ENCODE results near the gene SLC4A7. TPM values are rescaled to one million over a fixed set of nuclear protein-coding genes. Genes with fewer than 3 reads are reported as not detected.
A peak's percentile ranks its signal among the peaks of the same experiment; 100 is the strongest.

Gene SLC4A7
- polyA plus RNA-seq, 1 of the 3 experiments (the other 2 are of a cell fraction), result 3.9 TPM

DNA sequence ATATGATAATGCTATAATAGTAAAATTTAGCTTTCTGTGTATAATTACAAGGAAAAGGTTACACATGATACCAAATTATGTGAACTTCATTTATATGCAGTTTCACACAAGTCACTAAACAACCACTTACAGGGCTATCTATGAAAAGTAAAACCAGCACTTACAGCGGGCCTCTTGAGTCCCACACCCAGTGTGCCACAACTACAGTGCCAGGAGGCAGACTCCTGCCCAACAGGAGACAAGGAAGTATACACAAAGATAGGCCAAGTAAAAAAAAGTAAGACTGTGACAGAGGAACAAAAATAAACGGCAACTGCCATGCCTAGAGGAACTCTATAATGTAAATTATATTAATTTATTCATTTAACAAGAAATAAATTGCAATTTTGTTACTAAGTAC lies 61.6 kb downstream of the SLC4A7 start:
- POLR2A ChIA-PET, result no interaction called here
- Histone ChIP-seq H3K79me2 (ENCODE audit: insufficient read depth) (peaks cover 7% of the 10 kb centered on the region), H3K36me3 (replicated peaks in 1 of 2; ENCODE audit: control insufficient read depth in 1 of 2, insufficient read depth in 2 of 2, low read length in 1 of 2) (peaks cover 31 to 60% of the 10 kb centered on the region in 2 experiments), H2AFZ (ENCODE audit: low read depth) (no peak overlapping the region), H3F3A (replicated peaks; ENCODE audit: insufficient read depth) (peaks cover 12% of the 10 kb centered on the region), H3K27me3 (ENCODE audit: insufficient read depth) (no peaks in the 10 kb centered on the region), H3K4me1 (ENCODE audit: control insufficient read depth in 1 of 2, insufficient read depth in 2 of 2, low read depth in 1 of 2, low read length in 1 of 2) (peaks cover 0 to 7% of the 10 kb centered on the region in 2 experiments; a peak in 2 of 4 replicates), H3K4me3 (ENCODE audit: low read depth in 2 of 2, low read length in 1 of 2) (no peak overlapping the region), H3K9me3 (no peaks in the 10 kb centered on the region), H3K9me2 (no peaks in the 10 kb centered on the region), H3K27ac (ENCODE audit: low read depth in 2 of 2, low read length in 1 of 2) (peak overlapping the region in 1 of 2 experiments; percentile 49; a peak in 2 of 4 replicates), H4K20me1 (ENCODE audit: insufficient read depth) (no peaks in the 10 kb centered on the region), H3K4me2 (no peak overlapping the region), H3K9ac (no peak overlapping the region)
- 98% methylated on average over 2 of the region's 2 CpGs for WGBS (ENCODE audit: low lambda C conversion rate)
- DNase-seq, result no peak
- no peak for TF ChIP-seq USF1 (IDR thresholded peaks at IDR 0.05; ENCODE audit: borderline replicate concordance, low read depth)
- TF ChIP-seq POLR2AphosphoS5 (IDR thresholded peaks at IDR 0.05; ENCODE audit: low read depth, low read length), result no peak
- TF ChIP-seq EP300 (IDR thresholded peaks at IDR 0.05; ENCODE audit: borderline replicate concordance in 1 of 2, low read depth in 1 of 2, low read length in 1 of 2), result no peak
- TF ChIP-seq TEAD4 (IDR thresholded peaks at IDR 0.05; ENCODE audit: borderline replicate concordance, insufficient read depth), result no peak
- no peak for TF ChIP-seq CHD2 (IDR thresholded peaks at IDR 0.05; ENCODE audit: low read length, partially characterized antibody)
- no peak for TF ChIP-seq SIN3A (IDR thresholded peaks at IDR 0.05; ENCODE audit: borderline replicate concordance, low read depth, low read length)
- TF ChIP-seq GATA2 (CRISPR knock-in tag; IDR thresholded peaks at IDR 0.05), result no peak
- no peak for TF ChIP-seq RCOR1 (IDR thresholded peaks at IDR 0.05; ENCODE audit: low read length)
- TF ChIP-seq TCF12 (IDR thresholded peaks at IDR 0.05), result no peak
- TF ChIP-seq RXRA (IDR thresholded peaks at IDR 0.05; ENCODE audit: borderline replicate concordance, low read depth), result no peak
- no peak for TF ChIP-seq FOXM1 (IDR thresholded peaks at IDR 0.05; ENCODE audit: low read depth)
- no peak for TF ChIP-seq REST (IDR thresholded peaks at IDR 0.05; ENCODE audit: low read depth, low read length)
- TF ChIP-seq FOXJ3 (CRISPR knock-in tag; IDR thresholded peaks at IDR 0.05), result no peak
- no peak for TF ChIP-seq NFIC (IDR thresholded peaks at IDR 0.05; ENCODE audit: borderline replicate concordance)
- TF ChIP-seq, protein P1, sequence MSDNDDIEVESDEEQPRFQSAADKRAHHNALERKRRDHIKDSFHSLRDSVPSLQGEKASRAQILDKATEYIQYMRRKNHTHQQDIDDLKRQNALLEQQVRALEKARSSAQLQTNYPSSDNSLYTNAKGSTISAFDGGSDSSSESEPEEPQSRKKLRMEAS (IDR thresholded peaks at IDR 0.05; ENCODE audit: low read depth), result no peak
- no peak for TF ChIP-seq NRF1 (IDR thresholded peaks at IDR 0.05; ENCODE audit: low read depth, low read length)
- CTCF ChIA-PET, result no interaction called here

Measured in SK-N-SH (cell line).